ENCODE results near the gene ISOC1. TPM values are rescaled to one million over a fixed set of nuclear protein-coding genes. Genes with fewer than 3 reads are reported as not detected.

Gene ISOC1
- total RNA-seq, 1 experiment from 2014 or later, result 25.7 TPM

DNA sequence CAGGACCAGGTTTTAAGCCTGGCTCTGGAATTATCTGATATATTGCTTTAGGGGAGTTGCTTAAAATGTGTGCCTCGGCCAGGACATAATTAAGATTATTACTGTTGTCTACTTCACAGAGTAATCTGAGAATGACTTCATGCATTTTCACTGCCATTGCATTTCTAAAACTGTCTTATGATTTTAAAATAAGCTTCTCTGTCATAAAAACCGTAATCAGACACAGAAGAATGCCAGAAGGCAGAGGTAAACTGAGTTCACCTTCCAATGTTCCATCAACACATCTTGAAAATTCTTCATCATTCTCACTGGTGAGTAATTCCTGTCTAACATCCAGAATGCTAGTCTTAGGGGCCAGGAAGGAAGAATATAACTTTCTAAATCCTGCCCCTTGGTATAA is 47.1 kb downstream of the ISOC1 start:
- Histone ChIP-seq H3K4me1 (ENCODE audit: control insufficient read depth, insufficient read depth, low read length) (no peaks in the 10 kb centered on the region), H3K9me3 (ENCODE audit: control insufficient read depth, insufficient read depth, low read depth, low read length) (no peaks in the 10 kb centered on the region), H3K4me3 (ENCODE audit: low read depth in 2 of 2, low read length in 2 of 2) (no peak overlapping the region), H3K27me3 (ENCODE audit: control insufficient read depth, insufficient read depth, low read length) (no peaks in the 10 kb centered on the region), H3K27ac (ENCODE audit: low read length) (no peak overlapping the region), H3K36me3 (ENCODE audit: control insufficient read depth, insufficient read depth, low read length) (no peaks in the 10 kb centered on the region)
- CTCF ChIA-PET, result no interaction called here
- in situ Hi-C loops (cut with HindIII; ENCODE audit: low pct_unique_long_range_greater_than_20kb, low sequenced_read_pairs), result no loop called here
- TF ChIP-seq SIN3A (IDR thresholded peaks at IDR 0.05; ENCODE audit: borderline replicate concordance, insufficient read depth, low read depth, low read length), result no peak
- no TSS peak for BruUV-seq (replicated peaks)
- no peak for ATAC-seq
- POLR2A ChIA-PET, result no interaction called here
- intact Hi-C loops (cut with micrococcal nuclease; ENCODE audit: unreplicated experiment), result no loop called here
- DNase-seq (ENCODE audit: low read depth, low spot score), result no peak

DNA sequence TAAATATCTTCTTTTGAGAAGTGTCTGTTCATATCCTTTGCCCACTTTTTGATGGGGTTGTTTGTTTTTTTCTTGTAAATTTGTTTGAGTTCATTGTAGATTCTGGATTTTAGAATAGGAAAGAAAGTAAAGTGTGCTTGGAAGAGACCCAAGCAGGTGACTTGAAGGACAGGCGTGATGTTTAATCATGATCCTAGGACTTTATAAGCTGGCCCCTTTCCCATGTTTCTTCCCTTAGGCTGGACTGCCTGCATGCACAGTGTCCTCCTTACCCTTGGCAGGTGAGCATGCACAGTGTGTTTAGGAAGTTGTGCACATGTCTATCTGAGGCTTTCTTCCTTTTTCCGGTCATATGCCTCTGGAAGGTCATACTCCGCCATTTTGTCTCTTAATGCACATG is 61.3 kb downstream of the ISOC1 start:
- TF ChIP-seq, protein P1, sequence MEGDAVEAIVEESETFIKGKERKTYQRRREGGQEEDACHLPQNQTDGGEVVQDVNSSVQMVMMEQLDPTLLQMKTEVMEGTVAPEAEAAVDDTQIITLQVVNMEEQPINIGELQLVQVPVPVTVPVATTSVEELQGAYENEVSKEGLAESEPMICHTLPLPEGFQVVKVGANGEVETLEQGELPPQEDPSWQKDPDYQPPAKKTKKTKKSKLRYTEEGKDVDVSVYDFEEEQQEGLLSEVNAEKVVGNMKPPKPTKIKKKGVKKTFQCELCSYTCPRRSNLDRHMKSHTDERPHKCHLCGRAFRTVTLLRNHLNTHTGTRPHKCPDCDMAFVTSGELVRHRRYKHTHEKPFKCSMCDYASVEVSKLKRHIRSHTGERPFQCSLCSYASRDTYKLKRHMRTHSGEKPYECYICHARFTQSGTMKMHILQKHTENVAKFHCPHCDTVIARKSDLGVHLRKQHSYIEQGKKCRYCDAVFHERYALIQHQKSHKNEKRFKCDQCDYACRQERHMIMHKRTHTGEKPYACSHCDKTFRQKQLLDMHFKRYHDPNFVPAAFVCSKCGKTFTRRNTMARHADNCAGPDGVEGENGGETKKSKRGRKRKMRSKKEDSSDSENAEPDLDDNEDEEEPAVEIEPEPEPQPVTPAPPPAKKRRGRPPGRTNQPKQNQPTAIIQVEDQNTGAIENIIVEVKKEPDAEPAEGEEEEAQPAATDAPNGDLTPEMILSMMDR (IDR thresholded peaks at IDR 0.05), result no peak
- TF ChIP-seq TCF7L2 (IDR thresholded peaks at IDR 0.05; ENCODE audit: low read depth, low read length) (no peak), POLR2AphosphoS5 (IDR thresholded peaks at IDR 0.05; ENCODE audit: low read depth, low read length) (no peak)
- H3K4me1 ChIP-seq (ENCODE audit: control insufficient read depth, insufficient read depth, low read length), result no peaks in the 10 kb centered on the region
- H3K36me3 ChIP-seq (ENCODE audit: control insufficient read depth, insufficient read depth, low read length), result no peaks in the 10 kb centered on the region
- in situ Hi-C loops (cut with HindIII; ENCODE audit: low pct_unique_long_range_greater_than_20kb, low sequenced_read_pairs), result no loop called here
- no peak for DNase-seq (ENCODE audit: low read depth, low spot score)
- POLR2A ChIA-PET, result no interaction called here
- H3K4me3 ChIP-seq (ENCODE audit: low read depth in 2 of 2, low read length in 2 of 2), result no peak overlapping the region
- ATAC-seq, result no peak
- H3K27me3 ChIP-seq (ENCODE audit: control insufficient read depth, insufficient read depth, low read length), result no peaks in the 10 kb centered on the region
- no peaks in the 10 kb centered on the region for H3K9me3 ChIP-seq (ENCODE audit: control insufficient read depth, insufficient read depth, low read depth, low read length)
- CTCF ChIA-PET, result no interaction called here
- no peak overlapping the region for H3K27ac ChIP-seq (ENCODE audit: low read length)
- intact Hi-C loops (cut with micrococcal nuclease; ENCODE audit: unreplicated experiment), result no loop called here
- no TSS peak for BruUV-seq (replicated peaks)

DNA sequence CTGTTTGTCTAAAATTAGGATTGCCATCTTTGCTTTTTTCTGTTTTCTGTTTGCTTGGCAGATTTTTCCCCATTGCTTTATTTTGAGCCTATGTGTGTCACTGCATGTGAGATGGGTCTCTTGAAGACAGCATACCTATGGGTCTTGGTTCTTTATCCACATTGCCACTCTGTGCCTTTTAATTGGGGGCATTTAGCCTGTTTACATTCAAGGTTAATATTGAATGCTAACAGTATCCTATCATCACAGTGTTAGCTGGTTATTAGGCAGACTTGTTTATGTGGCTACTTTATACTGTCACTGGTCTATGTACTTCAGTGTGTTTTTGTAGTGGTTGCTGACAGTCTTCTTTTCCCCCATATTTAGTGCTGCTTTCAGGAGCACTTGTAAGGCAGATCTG is 67.3 kb downstream of the ISOC1 start:
- no peak for ATAC-seq
- ChIA-PET POLR2A (no interaction called here), CTCF (no interaction called here)
- in situ Hi-C loops (cut with HindIII; ENCODE audit: low pct_unique_long_range_greater_than_20kb, low sequenced_read_pairs) (no loop called here), intact Hi-C loops (cut with micrococcal nuclease; ENCODE audit: unreplicated experiment) (no loop called here)
- Histone ChIP-seq H3K27me3 (ENCODE audit: control insufficient read depth, insufficient read depth, low read length) (no peaks in the 10 kb centered on the region), H3K4me3 (ENCODE audit: low read depth in 2 of 2, low read length in 2 of 2) (no peak overlapping the region), H3K9me3 (ENCODE audit: control insufficient read depth, insufficient read depth, low read depth, low read length) (no peaks in the 10 kb centered on the region), H3K4me1 (ENCODE audit: control insufficient read depth, insufficient read depth, low read length) (no peaks in the 10 kb centered on the region), H3K36me3 (ENCODE audit: control insufficient read depth, insufficient read depth, low read length) (no peaks in the 10 kb centered on the region), H3K27ac (ENCODE audit: low read length) (no peak overlapping the region)
- DNase-seq (ENCODE audit: low read depth, low spot score), result no peak
- TF ChIP-seq TCF7L2 (IDR thresholded peaks at IDR 0.05; ENCODE audit: low read depth, low read length), result no peak
- no peak for TF ChIP-seq POLR2AphosphoS5 (IDR thresholded peaks at IDR 0.05; ENCODE audit: low read depth, low read length)
- TF ChIP-seq, protein P2, sequence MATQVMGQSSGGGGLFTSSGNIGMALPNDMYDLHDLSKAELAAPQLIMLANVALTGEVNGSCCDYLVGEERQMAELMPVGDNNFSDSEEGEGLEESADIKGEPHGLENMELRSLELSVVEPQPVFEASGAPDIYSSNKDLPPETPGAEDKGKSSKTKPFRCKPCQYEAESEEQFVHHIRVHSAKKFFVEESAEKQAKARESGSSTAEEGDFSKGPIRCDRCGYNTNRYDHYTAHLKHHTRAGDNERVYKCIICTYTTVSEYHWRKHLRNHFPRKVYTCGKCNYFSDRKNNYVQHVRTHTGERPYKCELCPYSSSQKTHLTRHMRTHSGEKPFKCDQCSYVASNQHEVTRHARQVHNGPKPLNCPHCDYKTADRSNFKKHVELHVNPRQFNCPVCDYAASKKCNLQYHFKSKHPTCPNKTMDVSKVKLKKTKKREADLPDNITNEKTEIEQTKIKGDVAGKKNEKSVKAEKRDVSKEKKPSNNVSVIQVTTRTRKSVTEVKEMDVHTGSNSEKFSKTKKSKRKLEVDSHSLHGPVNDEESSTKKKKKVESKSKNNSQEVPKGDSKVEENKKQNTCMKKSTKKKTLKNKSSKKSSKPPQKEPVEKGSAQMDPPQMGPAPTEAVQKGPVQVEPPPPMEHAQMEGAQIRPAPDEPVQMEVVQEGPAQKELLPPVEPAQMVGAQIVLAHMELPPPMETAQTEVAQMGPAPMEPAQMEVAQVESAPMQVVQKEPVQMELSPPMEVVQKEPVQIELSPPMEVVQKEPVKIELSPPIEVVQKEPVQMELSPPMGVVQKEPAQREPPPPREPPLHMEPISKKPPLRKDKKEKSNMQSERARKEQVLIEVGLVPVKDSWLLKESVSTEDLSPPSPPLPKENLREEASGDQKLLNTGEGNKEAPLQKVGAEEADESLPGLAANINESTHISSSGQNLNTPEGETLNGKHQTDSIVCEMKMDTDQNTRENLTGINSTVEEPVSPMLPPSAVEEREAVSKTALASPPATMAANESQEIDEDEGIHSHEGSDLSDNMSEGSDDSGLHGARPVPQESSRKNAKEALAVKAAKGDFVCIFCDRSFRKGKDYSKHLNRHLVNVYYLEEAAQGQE (IDR thresholded peaks at IDR 0.05; ENCODE audit: insufficient read depth in 1 of 2, low read depth in 2 of 2, low read length in 1 of 2), result no peak
- no peak for TF ChIP-seq SIN3A (IDR thresholded peaks at IDR 0.05; ENCODE audit: borderline replicate concordance, insufficient read depth, low read depth, low read length)
- TF ChIP-seq, protein P1 (IDR thresholded peaks at IDR 0.05), result no peak
- no TSS peak for BruUV-seq (replicated peaks)

Small RNA genes within 50 kb of the gene (microRNA-seq; reads per million reads assigned to microRNA genes)
- gene MIR4633 (ENCODE audit: unreplicated experiment), result not detected

Other genes with a start within 250 kb of the ISOC1 start
- gene SLC27A6, start 129.3 kb upstream of the ISOC1 start, total RNA-seq (2021; ENCODE audit: unreplicated experiment), result not detected